WTC11 (cell line): Measurements from ENCODE around the gene GPR183.

Experiments
- KAT7 ChIP-seq: sonication (generic); formaldehyde crosslinking; IDR thresholded peaks from 2 replicates; pipeline ENCODE4 v1.8.1; 2023; ENCODE audit warnings: missing genetic modification reagents, mild to moderate bottlenecking, borderline replicate concordance
- TF ChIP-seq, protein P1 (sequence below): sonication (generic); formaldehyde crosslinking; IDR thresholded peaks from 2 replicates; pipeline ENCODE4 v1.8.1; 2023; ENCODE audit warnings: mild to moderate bottlenecking, missing genetic modification reagents

DNA sequence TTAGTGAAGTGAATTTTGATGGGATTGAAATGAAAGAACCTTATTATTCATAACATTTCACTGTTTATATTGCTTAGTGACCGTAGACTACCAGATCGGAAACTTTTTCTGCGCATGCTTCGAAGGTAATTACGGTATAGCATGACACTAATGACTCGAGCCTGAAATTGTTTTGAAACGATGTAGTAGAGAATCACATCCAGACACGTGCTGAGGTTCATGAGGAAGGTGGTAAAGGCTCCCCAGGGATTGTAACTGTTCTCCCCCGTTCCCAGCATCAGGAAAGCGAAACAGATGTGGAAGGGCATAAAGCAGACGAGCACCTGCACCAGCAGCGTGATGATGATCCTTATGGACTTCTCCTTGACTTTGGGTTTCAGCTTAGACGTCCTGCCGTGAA, 52.4 kb downstream of the GPR183 start:
- TF ChIP-seq KAT7 (CRISPR knock-in tag) = no peak
- TF ChIP-seq, protein P1, sequence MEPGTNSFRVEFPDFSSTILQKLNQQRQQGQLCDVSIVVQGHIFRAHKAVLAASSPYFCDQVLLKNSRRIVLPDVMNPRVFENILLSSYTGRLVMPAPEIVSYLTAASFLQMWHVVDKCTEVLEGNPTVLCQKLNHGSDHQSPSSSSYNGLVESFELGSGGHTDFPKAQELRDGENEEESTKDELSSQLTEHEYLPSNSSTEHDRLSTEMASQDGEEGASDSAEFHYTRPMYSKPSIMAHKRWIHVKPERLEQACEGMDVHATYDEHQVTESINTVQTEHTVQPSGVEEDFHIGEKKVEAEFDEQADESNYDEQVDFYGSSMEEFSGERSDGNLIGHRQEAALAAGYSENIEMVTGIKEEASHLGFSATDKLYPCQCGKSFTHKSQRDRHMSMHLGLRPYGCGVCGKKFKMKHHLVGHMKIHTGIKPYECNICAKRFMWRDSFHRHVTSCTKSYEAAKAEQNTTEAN = no peak
